ENCODE results near the gene GTF3C1. TPM values are rescaled to one million over a fixed set of nuclear protein-coding genes. Genes with fewer than 3 reads are reported as not detected.

GTF3C1 gene
- total RNA-seq, 1 experiment from 2014 or later, result 97.5 TPM

DNA sequence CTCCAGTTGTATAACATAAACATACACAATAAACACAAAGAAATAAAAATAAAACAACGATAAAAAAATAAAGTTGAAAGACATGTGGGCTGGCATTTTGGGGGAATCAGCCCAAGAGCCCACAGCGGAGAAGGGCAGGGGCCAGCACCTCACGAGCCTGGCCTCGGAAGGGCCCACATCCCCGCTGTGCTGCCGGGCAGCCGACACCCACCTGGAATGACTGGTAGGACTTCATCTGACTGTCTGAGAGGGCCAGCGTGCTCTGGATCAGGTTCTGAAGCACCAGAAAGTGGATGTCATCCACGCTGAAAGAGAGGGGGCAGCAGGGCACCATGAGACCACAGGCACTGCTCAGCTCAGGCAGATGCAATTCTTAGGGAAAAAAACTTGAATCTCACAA lies 73.5 kb downstream of the GTF3C1 start:
- no peak overlapping the region for H3K4me2 ChIP-seq (ENCODE audit: low read length)
- H3K9ac ChIP-seq (ENCODE audit: low read length), result no peak overlapping the region
- BruUV-seq (replicated peaks), result no TSS peak
- no peak overlapping the region for H3K4me3 ChIP-seq (ENCODE audit: low read length)
- no peaks in the 10 kb centered on the region for H4K20me1 ChIP-seq (ENCODE audit: low read length)
- H3K27ac ChIP-seq (ENCODE audit: low read length), result no peak overlapping the region
- no peaks in the 10 kb centered on the region for H3K27me3 ChIP-seq (ENCODE audit: low read length)
- DNase-seq, result no peak
- no peaks in the 10 kb centered on the region for H3K9me3 ChIP-seq (ENCODE audit: low read length)
- H3F3A ChIP-seq (ENCODE audit: low read length, unreplicated experiment), result no peaks in the 10 kb centered on the region
- H3K4me1 ChIP-seq (ENCODE audit: insufficient read depth, low read length), result peaks cover 3% of the 10 kb centered on the region; the same call in 1 of the 2 replicates
- H3K9me2 ChIP-seq (replicated peaks; ENCODE audit: low read length), result no peaks in the 10 kb centered on the region
- intact Hi-C loops (cut with micrococcal nuclease), result no loop called here
- CTCF ChIA-PET, result no interaction called here
- no peaks in the 10 kb centered on the region; the same call in 1 of the 2 replicates for H3K36me3 ChIP-seq (ENCODE audit: low read depth, low read length)
- TF ChIP-seq EZH2 (IDR thresholded peaks at IDR 0.05; ENCODE audit: low read length, unreplicated experiment), result no peak
- TF ChIP-seq EZH2phosphoT487 (IDR thresholded peaks at IDR 0.05; ENCODE audit: borderline replicate concordance, low read length), result no peak
- TF ChIP-seq, protein P1, sequence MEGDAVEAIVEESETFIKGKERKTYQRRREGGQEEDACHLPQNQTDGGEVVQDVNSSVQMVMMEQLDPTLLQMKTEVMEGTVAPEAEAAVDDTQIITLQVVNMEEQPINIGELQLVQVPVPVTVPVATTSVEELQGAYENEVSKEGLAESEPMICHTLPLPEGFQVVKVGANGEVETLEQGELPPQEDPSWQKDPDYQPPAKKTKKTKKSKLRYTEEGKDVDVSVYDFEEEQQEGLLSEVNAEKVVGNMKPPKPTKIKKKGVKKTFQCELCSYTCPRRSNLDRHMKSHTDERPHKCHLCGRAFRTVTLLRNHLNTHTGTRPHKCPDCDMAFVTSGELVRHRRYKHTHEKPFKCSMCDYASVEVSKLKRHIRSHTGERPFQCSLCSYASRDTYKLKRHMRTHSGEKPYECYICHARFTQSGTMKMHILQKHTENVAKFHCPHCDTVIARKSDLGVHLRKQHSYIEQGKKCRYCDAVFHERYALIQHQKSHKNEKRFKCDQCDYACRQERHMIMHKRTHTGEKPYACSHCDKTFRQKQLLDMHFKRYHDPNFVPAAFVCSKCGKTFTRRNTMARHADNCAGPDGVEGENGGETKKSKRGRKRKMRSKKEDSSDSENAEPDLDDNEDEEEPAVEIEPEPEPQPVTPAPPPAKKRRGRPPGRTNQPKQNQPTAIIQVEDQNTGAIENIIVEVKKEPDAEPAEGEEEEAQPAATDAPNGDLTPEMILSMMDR (conservative IDR thresholded peaks at IDR 0.05; ENCODE audit: low read depth, low read length), result no peak
- no peak for ATAC-seq
- no peaks in the 10 kb centered on the region for H3K79me2 ChIP-seq (ENCODE audit: low read length)
- POLR2A ChIA-PET (ENCODE audit: unreplicated experiment), result interaction anchor here (1.0 kb wide), 1 partner anchor 299 kb away, joined by 3 read pairs; no protein-coding TSS in a partner anchor
- H2AFZ ChIP-seq (ENCODE audit: low read length), result no peak overlapping the region

DNA sequence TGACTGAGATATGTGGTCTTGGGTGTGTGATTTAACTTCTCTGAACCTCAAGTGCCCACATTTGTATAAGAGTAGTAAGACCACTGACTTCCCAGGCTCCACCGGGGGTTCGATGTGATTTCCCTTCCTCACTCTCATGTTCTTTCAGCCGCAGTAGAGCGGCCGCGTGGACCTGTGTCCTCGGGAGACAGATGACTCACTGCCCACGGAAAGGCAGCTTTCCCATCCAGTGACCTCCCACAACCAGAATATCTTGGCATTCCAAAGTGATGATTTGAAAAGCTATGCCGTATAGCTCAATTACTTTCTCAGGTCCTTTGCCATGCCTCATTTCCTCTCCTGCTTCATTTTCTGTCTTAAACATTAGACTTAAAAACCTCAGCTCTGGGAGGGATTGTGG lies 74.2 kb downstream of the GTF3C1 start:
- POLR2A ChIA-PET (ENCODE audit: unreplicated experiment), result no interaction called here

DNA sequence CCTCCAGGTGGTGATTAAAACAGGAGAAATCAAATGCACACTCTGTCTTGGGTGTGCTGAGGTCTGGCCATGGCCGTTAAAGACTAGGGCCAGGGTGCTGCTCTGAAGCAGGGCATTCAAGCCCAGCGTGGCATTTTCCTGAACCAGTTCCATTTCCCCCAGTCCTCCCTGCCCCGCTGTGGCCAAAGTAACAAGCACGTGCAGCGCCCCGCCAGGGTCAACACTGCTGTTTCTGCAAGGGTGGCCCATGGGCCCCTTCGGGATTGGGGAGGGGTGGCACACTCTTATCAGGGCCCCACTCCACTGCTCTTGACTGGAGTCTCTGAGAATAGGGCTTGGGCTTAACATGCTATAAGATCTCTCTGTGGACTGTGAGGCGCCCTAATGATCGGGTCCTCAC lies 74.8 kb downstream of the GTF3C1 start:
- Histone ChIP-seq H3K9ac (ENCODE audit: low read length) (no peak overlapping the region), H3K27me3 (ENCODE audit: low read length) (no peaks in the 10 kb centered on the region), H3K4me1 (ENCODE audit: insufficient read depth, low read length) (peaks cover 3% of the 10 kb centered on the region; the same call in 1 of the 2 replicates), H2AFZ (ENCODE audit: low read length) (no peak overlapping the region), H3K4me3 (ENCODE audit: low read length) (no peak overlapping the region), H3K27ac (ENCODE audit: low read length) (no peak overlapping the region), H3K9me2 (replicated peaks; ENCODE audit: low read length) (no peaks in the 10 kb centered on the region), H4K20me1 (ENCODE audit: low read length) (no peaks in the 10 kb centered on the region), H3K9me3 (ENCODE audit: low read length) (no peaks in the 10 kb centered on the region), H3F3A (ENCODE audit: low read length, unreplicated experiment) (no peaks in the 10 kb centered on the region), H3K4me2 (ENCODE audit: low read length) (no peak overlapping the region), H3K79me2 (ENCODE audit: low read length) (no peaks in the 10 kb centered on the region), H3K36me3 (ENCODE audit: low read depth, low read length) (peaks cover 3% of the 10 kb centered on the region; the same call in 1 of the 2 replicates)
- intact Hi-C loops (cut with micrococcal nuclease), result no loop called here
- CTCF ChIA-PET, result no interaction called here
- no peak for DNase-seq
- POLR2A ChIA-PET (ENCODE audit: unreplicated experiment), result no interaction called here
- BruUV-seq (replicated peaks), result no TSS peak
- TF ChIP-seq EZH2 (IDR thresholded peaks at IDR 0.05; ENCODE audit: low read length, unreplicated experiment), result no peak
- TF ChIP-seq, protein P1 (conservative IDR thresholded peaks at IDR 0.05; ENCODE audit: low read depth, low read length), result no peak
- no peak for TF ChIP-seq EZH2phosphoT487 (IDR thresholded peaks at IDR 0.05; ENCODE audit: borderline replicate concordance, low read length)
- no peak for ATAC-seq

More for the DNA sequence above, 74.2 kb downstream of the GTF3C1 start:
- CTCF ChIA-PET, result no interaction called here
- H4K20me1 ChIP-seq (ENCODE audit: low read length), result no peaks in the 10 kb centered on the region
- no peak overlapping the region for H3K4me2 ChIP-seq (ENCODE audit: low read length)
- ATAC-seq (no peak), DNase-seq (peak; percentile 31)
- no peaks in the 10 kb centered on the region for H3F3A ChIP-seq (ENCODE audit: low read length, unreplicated experiment)
- no peak overlapping the region for H2AFZ ChIP-seq (ENCODE audit: low read length)
- BruUV-seq (replicated peaks), result no TSS peak
- no peak overlapping the region for H3K9ac ChIP-seq (ENCODE audit: low read length)
- intact Hi-C loops (cut with micrococcal nuclease), result no loop called here
- H3K4me3 ChIP-seq (ENCODE audit: low read length), result no peak overlapping the region
- TF ChIP-seq EZH2 (IDR thresholded peaks at IDR 0.05; ENCODE audit: low read length, unreplicated experiment) (no peak), EZH2phosphoT487 (IDR thresholded peaks at IDR 0.05; ENCODE audit: borderline replicate concordance, low read length) (no peak)
- TF ChIP-seq, protein P1 (conservative IDR thresholded peaks at IDR 0.05; ENCODE audit: low read depth, low read length), result no peak
- no peaks in the 10 kb centered on the region for H3K79me2 ChIP-seq (ENCODE audit: low read length)
- H3K27me3 ChIP-seq (ENCODE audit: low read length), result no peaks in the 10 kb centered on the region
- H3K27ac ChIP-seq (ENCODE audit: low read length), result 0 out of 2 replicates have a peak overlapping the region, but pooled peaks have one; percentile 12
- no peaks in the 10 kb centered on the region for H3K9me2 ChIP-seq (replicated peaks; ENCODE audit: low read length)
- peaks cover 3% of the 10 kb centered on the region; the same call in 1 of the 2 replicates for H3K36me3 ChIP-seq (ENCODE audit: low read depth, low read length)
- H3K9me3 ChIP-seq (ENCODE audit: low read length), result no peaks in the 10 kb centered on the region
- H3K4me1 ChIP-seq (ENCODE audit: insufficient read depth, low read length), result peaks cover 3% of the 10 kb centered on the region; the same call in 1 of the 2 replicates
